ENCODE results near the gene PYM1. TPM values are rescaled to one million over a fixed set of nuclear protein-coding genes. Genes with fewer than 3 reads are reported as not detected.
A peak's percentile ranks its signal among the peaks of the same experiment; 100 is the strongest.

PYM1 gene
- total and polyA plus RNA-seq, 7 donors = 14.6 to 39.8 (median 19.0) TPM

DNA sequence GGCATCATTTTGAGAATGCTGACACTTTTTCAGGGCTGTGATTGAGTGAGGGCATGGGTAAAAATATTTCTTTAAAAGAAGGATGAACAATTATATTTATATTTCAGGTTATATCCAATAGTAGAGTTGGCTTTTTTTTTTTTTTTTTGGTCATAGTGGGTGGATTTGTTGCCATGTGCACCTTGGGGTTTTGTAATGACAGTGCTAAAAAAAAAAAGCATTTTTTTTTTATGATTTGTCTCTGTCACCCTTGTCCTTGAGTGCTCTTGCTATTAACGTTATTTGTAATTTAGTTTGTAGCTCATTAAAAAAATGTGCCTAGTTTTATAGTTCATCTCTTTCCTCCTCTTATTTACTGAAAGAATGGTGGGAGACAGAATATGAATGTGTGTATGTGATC, 44.8 kb upstream of the PYM1 start:
- Histone ChIP-seq H3K36me3 (ENCODE audit: insufficient read depth in 1 of 2, low read depth in 1 of 2) (peaks cover 0 to 7% of the 10 kb centered on the region in 2 donors), H3K27me3 (ENCODE audit: insufficient read depth in 3 of 3, low read length in 2 of 3) (no peaks in the 10 kb centered on the region), H3K4me1 (peaks cover 28% of the 10 kb centered on the region), H3K27ac (peak overlapping the region; percentile 95), H3K4me3 (peak overlapping the region; percentile 77), H3K9me3 (no peaks in the 10 kb centered on the region)
- intact Hi-C loops (cut with DNase I) = no loop called here
- 34 to 52% (median 41%) methylated on average over 1 of the region's 1 CpG for WGBS, 3 donors
- TF ChIP-seq, protein P1, sequence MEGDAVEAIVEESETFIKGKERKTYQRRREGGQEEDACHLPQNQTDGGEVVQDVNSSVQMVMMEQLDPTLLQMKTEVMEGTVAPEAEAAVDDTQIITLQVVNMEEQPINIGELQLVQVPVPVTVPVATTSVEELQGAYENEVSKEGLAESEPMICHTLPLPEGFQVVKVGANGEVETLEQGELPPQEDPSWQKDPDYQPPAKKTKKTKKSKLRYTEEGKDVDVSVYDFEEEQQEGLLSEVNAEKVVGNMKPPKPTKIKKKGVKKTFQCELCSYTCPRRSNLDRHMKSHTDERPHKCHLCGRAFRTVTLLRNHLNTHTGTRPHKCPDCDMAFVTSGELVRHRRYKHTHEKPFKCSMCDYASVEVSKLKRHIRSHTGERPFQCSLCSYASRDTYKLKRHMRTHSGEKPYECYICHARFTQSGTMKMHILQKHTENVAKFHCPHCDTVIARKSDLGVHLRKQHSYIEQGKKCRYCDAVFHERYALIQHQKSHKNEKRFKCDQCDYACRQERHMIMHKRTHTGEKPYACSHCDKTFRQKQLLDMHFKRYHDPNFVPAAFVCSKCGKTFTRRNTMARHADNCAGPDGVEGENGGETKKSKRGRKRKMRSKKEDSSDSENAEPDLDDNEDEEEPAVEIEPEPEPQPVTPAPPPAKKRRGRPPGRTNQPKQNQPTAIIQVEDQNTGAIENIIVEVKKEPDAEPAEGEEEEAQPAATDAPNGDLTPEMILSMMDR (IDR thresholded peaks at IDR 0.05) = no peak
- DNase-seq (no peak), ATAC-seq (no peak)

GRCh38 chr12:55972042-55972441, 44.3 kb upstream of the PYM1 start:
- DNase-seq = no peak
- 50 to 61% (median 54%) methylated on average over 3 of the region's 3 CpGs for WGBS, 3 donors
- intact Hi-C loops (cut with DNase I) = no loop called here
- no peak for ATAC-seq
- Histone ChIP-seq H3K36me3 (ENCODE audit: insufficient read depth in 1 of 2, low read depth in 1 of 2) (peaks cover 0 to 7% of the 10 kb centered on the region in 2 donors), H3K27ac (peak overlapping the region; percentile 95), H3K4me3 (peak overlapping the region; percentile 77), H3K27me3 (ENCODE audit: insufficient read depth in 3 of 3, low read length in 2 of 3) (no peaks in the 10 kb centered on the region), H3K9me3 (no peaks in the 10 kb centered on the region), H3K4me1 (peaks cover 32% of the 10 kb centered on the region)
- TF ChIP-seq, protein P1 (IDR thresholded peaks at IDR 0.05) = no peak

- 73 to 88% (median 83%) methylated on average over 7 of the region's 7 CpGs for WGBS, 3 donors
- Histone ChIP-seq H3K27ac (no peak overlapping the region), H3K9me3 (no peaks in the 10 kb centered on the region), H3K4me1 (peaks cover 23% of the 10 kb centered on the region), H3K36me3 (ENCODE audit: insufficient read depth in 1 of 2, low read depth in 1 of 2) (peaks cover 0 to 7% of the 10 kb centered on the region in 2 donors), H3K4me3 (no peak overlapping the region), H3K27me3 (ENCODE audit: insufficient read depth in 3 of 3, low read length in 2 of 3) (no peaks in the 10 kb centered on the region)
- ATAC-seq = no peak
- intact Hi-C loops (cut with DNase I) = no loop called here
- DNase-seq = no peak
- TF ChIP-seq, protein P1 (IDR thresholded peaks at IDR 0.05) = no peak
These were observed 43.1 kb upstream of the PYM1 start for GRCh38 chr12:55970775-55971174.

DNA sequence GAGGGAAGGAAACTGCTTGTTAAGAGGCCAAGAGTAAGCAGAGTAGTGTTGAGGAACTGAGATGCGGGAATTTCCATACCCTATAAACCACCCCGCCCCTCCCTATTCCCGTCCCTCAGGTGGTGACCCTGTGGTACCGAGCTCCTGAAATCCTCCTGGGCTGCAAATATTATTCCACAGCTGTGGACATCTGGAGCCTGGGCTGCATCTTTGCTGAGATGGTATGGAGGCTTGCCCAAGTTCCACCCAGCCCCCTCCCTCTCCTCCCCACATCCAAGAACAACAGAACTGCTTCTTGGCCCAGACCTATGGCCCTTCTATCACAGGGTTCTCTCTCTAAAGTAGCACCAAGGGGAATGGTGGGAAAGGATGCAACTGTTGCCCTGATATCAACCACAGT, 41.7 kb upstream of the PYM1 start:
- Histone ChIP-seq H3K4me3 (no peak overlapping the region), H3K36me3 (ENCODE audit: insufficient read depth in 1 of 2, low read depth in 1 of 2) (peaks cover 0 to 7% of the 10 kb centered on the region in 2 donors), H3K27ac (no peak overlapping the region), H3K9me3 (no peaks in the 10 kb centered on the region), H3K4me1 (peaks cover 14% of the 10 kb centered on the region), H3K27me3 (ENCODE audit: insufficient read depth in 3 of 3, low read length in 2 of 3) (no peaks in the 10 kb centered on the region)
- TF ChIP-seq, protein P1 (IDR thresholded peaks at IDR 0.05) = no peak
- ATAC-seq (no peak), DNase-seq (no peak)
- WGBS, 3 donors = 78 to 85% (median 79%) methylated on average over 4 of the region's 4 CpGs
- intact Hi-C loops (cut with DNase I) = loop anchor here (5.0 kb wide), 1 partner anchor 37 kb away; the partner anchor contains the start of gene DGKA (in 2 of the 2)
